ENCODE results near the gene TOMM6. TPM values are rescaled to one million over a fixed set of nuclear protein-coding genes. Genes with fewer than 3 reads are reported as not detected.

TOMM6 gene
- 60.7 and 96.6 TPM in 2 replicates for total RNA-seq

DNA sequence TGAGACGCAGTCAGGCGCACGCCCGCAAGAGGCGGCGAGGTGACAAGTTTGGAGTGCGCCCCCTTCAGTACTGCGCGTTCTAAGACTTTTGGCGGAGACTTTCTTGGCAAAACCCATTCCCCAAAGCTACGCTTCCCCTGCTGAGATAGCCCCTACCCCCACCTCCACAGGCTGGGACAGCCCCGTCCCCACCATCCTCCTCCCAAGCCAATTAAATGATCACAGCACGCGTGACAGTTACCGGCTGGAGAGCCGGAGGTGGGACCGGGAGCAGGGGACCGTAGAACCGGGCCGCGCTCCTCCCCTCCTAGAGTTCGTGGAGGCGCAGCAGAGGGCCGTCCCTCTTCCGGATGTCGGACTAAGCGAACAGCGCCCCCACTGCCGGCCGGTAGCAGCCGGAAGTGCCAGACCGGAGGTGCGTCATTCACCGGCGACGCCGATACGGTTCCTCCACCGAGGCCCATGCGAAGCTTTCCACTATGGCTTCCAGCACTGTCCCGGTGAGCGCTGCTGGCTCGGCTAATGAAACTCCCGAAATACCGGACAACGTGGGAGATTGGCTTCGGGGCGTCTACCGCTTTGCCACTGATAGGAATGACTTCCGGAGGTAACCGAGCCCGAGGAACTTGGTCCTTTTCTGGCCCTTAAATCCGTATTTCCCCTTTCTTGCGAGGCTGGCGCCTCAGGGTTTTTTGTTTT, at the start of gene TOMM6:
Gene TOMM6, plus strand, starts transcription at position 476 of the 699 bp plus-strand sequence. Its CDS starts 4 bp downstream, at position 480.
- DNase-seq (ENCODE audit: low read depth): peak; percentile 85

GRCh38 chr6:41739041-41739440, 48.5 kb upstream of the TOMM6 start:
- DNase-seq (ENCODE audit: low read depth): no peak

DNA sequence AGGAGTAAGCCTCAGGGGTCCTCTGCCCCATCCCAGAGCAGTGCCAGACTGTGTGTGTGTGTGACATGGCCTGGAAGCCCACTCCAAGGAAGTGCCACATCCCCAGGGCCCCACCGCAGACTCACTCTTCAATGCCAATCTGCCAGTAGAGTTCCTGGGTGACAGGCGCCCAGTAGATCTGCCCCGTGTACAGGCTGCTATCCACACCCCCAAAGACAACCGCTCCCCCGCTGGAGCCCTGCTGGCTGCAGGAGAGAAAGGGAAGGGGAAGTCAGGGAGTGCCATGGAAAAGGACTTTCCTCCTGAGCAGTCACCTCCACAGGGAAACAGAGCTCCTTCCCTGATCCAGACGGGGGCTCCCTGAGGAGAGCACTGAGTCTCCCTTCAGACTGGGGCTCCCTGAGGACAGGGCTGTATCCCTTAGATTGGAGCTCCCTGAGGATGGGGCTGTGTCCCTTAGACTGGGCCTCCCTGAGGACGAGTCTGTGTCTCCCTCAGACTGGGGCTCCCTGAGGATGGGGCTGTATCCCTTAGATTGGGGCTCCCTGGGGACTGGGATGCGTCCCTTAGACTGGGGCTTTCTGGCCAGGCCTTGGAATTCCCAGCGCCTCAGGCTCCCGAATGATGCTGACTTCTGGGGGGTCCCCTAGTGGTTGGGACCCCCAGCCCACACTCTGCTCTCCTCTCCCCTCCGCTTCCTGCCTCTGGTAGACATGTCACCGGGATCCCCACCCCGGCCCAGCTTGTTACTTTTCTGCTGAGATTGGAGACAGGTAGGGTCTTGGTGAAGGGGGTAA, 46.9 kb upstream of the TOMM6 start:
- DNase-seq (ENCODE audit: low read depth): no peak

DNA sequence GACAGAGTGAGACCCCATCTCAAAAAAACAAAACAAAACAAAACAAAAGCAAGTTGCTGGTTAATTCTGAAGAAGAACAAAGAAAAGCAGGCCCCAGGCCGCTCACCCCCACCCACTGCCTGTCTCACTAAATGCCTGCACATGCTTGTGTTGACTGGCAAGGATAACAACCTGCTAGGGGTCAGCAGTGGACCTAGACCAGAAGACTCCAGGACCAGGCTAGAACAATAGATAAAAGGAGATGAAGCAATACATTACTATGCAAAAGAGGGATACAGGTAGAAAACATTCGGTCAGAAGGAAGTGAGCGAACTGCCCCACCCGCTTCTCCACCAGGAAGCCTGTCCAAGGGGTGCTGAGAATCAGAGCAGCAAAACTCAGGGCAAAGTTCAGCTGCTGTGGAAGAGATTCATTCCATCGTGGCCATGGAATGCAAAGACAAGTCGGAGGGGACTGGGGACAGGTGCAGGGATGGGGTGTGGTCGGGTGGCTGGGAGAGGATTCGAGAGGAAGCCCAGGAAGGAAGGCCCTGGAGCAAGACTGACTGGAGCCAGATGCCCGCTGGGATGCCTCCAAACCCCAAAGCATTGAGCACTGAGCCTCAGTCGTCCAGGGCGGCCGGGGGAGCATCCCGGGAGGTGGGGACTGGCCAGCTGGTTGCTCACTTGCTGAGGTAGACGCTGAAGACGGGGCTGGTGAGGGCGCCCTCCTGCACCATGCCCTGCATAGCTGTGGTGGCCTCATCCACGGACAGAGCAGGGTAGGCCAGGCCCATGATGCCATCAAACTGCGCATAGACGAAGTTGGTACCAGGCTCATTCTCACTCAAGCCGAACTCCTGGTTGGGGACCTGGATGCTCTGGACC, 45.6 kb upstream of the TOMM6 start:
- DNase-seq (ENCODE audit: low read depth): peak; percentile 22

- DNase-seq (ENCODE audit: low read depth): no peak
Observed at GRCh38 chr6:41743406-41744235, 43.9 kb upstream of the TOMM6 start.

GRCh38 chr6:41744236-41744787, 43.2 kb upstream of the TOMM6 start:
- DNase-seq (ENCODE audit: low read depth): no peak

DNA sequence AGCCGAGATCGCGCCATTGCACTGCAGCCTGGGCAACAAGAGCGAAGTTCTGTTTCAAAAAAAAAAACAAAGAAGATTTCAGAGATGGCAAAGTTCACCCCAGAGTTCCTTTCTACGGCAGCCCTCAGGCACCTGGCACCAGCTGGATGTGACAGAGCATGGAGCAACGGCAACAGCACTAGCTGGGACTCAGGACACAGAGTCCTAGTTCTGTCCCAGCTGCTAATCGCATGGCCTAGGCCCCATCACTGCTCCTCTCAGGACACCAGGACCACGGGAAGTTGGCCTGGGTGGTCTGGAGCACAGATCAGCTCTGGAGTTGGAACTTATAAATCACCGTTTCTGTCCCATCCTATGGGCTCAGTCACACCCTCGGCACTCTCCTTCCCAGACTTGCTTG, 41.4 kb upstream of the TOMM6 start:
- no peak for DNase-seq (ENCODE audit: low read depth)

- no peak for DNase-seq (ENCODE audit: low read depth)
Observed at GRCh38 chr6:41747256-41748101, 40.0 kb upstream of the TOMM6 start, which contains the start of gene PGC. Gene PGC, minus strand, starts transcription at chr6:41747397. Its CDS starts 63 bp downstream, at chr6:41747334.

DNA sequence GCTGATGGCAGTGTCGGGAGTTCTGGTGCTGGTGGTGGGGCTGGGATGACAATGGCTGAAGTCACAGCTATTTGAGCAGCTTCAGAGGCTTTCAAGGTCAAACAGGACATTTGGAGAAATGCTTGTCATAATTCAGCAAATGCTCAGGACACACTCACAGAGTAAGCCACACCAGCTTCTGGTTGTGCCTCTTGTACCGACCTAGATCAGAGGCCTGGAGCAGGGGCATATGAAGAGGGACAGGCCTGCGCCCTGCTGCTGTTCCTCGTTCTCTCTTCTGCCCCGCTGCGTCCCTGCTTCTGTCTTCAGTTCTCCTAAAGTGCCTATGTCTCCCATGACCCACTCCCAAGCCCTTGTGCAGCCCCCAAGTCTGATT, 39.4 kb upstream of the TOMM6 start:
- no peak for DNase-seq (ENCODE audit: low read depth)

GRCh38 chr6:41748542-41748941, 39.0 kb upstream of the TOMM6 start:
- no peak for DNase-seq (ENCODE audit: low read depth)

- no peak for DNase-seq (ENCODE audit: low read depth)
Observed at GRCh38 chr6:41750374-41750773, 37.1 kb upstream of the TOMM6 start.

GRCh38 chr6:41755895-41756294, 31.6 kb upstream of the TOMM6 start:
- DNase-seq (ENCODE audit: low read depth): no peak

DNA sequence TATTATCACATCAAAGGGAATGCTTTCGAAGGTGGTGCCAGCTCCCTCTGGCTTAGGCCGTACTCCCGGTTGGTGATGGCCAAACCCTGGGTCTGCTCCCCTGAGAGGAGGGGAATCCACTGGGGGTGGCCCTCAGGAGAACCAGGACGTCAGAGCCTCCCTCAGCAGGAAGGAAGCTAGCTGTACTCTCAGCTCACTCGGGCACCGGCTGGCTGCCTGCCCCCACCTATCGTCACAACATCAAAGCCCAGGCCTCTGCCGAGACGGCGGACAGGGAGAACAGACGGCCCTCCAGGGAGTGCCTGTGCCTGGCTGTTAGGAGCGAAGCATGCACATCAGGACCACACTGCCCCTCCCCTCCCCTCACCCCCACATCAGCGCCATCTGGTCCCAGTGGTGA, 31.1 kb upstream of the TOMM6 start:
- DNase-seq (ENCODE audit: low read depth): no peak

DNA sequence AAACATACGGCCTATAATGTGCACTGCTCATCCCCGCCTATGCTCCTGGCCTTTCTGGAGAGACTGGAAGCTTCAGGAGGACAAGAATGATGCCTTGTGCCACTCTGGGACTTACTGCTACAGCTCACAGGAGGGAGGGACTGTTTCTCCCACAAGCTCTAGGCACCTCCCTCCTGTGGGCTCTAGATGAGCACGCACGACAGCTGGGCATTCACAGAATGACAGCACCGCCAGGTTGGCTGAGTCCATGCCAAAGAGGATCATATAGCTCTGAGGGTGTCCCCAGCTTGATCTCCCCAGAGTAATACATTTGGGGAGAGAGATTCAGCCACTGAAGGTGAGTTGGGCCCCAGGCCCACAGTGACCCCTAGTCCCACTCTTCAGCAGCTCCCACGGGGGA, 30.2 kb upstream of the TOMM6 start:
- no peak for DNase-seq (ENCODE audit: low read depth)

- DNase-seq (ENCODE audit: low read depth): peak; percentile 28
Observed at GRCh38 chr6:41757931-41758640, 29.4 kb upstream of the TOMM6 start.

DNA sequence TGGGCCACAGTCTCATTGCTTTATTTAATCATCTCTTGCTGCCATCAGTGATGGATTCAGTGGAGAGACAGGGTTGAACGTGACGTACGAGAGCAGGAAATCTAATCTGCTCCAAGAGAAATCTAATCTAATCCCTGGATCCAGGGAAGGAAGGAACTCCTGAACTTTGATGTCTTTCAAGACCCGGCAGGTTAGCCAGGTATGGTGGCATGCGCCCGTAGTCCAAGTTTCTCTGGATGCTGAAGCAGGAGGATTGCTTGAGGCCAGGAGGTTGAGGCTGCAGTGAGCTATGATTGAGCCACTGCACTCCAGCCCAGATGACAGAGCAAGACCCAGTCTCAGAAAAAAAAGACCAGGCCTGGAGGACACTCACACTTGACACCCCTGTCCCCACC, 28.9 kb upstream of the TOMM6 start:
- no peak for DNase-seq (ENCODE audit: low read depth)

- no peak for DNase-seq (ENCODE audit: low read depth)
Observed at GRCh38 chr6:41759106-41759904, 28.2 kb upstream of the TOMM6 start.

DNA sequence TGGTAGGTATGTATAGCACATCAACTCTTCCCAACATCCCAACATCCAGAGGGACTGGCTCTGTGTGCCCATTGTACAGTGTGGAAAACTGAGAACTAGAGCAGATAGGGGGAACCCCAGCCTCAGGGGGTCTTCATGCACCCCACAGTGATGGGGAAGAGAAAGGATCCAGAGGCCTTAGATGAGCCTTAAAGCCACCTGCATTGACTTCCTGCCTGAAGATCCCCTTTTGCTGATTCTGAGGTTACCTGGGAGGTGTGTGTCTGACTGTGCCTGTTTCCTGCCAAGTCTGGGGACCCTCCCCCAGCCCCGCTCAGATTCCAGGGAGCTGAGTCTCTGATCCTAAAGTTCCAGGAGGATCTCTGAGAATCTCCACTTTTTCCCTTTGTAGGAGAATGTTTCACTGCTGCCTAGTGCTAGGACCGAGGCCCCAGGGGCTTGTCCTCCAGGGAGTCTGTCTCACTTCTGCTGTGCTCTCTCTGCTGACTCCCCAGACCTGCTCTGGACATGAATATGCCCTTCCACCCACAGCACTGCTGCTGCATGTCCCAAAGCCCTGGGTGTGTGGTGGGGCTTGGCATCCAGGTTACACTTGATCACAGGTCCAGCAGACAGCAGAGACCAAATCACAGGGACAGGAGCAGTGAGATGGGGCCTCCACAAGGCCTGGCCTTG, 27.5 kb upstream of the TOMM6 start:
- DNase-seq (ENCODE audit: low read depth): no peak
